BE2C (cell line): ENCODE measurements around the gene ACMSD.
A peak's percentile ranks its signal among the peaks of the same experiment; 100 is the strongest.
"Not testable (repeated sequence)": the region's sequence is repeated elsewhere in the genome, so short reads cannot be mapped to it uniquely, and the experiment has no call there.

Experiments used
- DNase-seq: peaks from one replicate; pipeline ENCODE4 v3.0.0-alpha.2; 2020
- H3K27me3 ChIP-seq: fragments of 250-450 bp; sonication (Bioruptor Pico); 2 replicates; pipeline ENCODE4 v1.5.1; 2020; ENCODE audit warnings: mild to moderate bottlenecking
- H3K36me3 ChIP-seq: fragments of 250-450 bp; sonication (Bioruptor Pico); 2 replicates; pipeline ENCODE4 v1.5.1; 2020; ENCODE audit warnings: mild to moderate bottlenecking
- H3K4me1 ChIP-seq: fragments of 250-450 bp; sonication (Bioruptor Pico); 2 replicates; pipeline ENCODE4 v1.5.1; 2020
- H3K4me3 ChIP-seq: 2 replicates; pipeline ENCODE4 v1.5.1; 2011; ENCODE audit warnings: low read depth, low read length
- H3K9me3 ChIP-seq: fragments of 250-450 bp; sonication (Bioruptor Pico); 2 replicates; pipeline ENCODE4 v1.5.1; 2020
- TF ChIP-seq, protein P1 (sequence below): IDR thresholded peaks from 2 replicates; pipeline ENCODE4 v1.5.1; 2012; ENCODE audit warnings: mild to moderate bottlenecking, low read depth, low read length

The ACMSD gene

DNA sequence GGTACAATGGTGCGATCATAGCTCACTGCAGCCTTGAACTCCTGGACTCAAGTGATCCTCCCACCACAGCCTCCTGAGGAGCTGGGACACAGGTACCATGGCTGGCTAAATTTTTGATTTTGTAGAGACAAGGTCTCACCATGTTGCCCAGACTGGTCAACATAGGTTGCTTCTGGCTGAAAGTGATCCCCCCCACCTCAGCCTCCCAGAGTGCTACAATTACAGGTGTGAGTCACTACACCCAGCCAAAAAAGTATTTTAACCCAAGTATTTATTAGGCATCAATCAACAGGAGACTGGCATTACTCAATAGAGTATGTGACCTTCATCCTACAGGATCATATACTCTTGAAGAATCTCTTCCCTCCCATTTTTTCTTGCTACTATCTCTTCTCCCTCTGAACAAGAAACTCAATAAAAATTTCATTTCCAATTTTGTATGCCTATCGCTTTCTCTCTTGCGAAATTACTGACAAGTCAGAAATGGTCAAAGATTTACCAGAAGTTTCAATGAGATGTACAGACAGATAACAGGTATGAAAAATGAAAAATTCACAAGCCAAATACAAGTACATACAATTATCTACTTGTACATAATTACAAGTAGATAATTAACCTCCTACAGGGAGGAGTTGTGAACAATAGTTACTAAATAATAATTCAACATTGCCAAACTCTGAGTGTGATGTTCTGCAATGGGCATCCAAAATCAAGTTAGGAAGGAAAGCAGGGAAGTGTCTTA is 45.3 kb downstream of the ACMSD start:
- DNase-seq = no peak
- no peaks in the 10 kb centered on the region for H3K4me1 ChIP-seq
- TF ChIP-seq, protein P1, sequence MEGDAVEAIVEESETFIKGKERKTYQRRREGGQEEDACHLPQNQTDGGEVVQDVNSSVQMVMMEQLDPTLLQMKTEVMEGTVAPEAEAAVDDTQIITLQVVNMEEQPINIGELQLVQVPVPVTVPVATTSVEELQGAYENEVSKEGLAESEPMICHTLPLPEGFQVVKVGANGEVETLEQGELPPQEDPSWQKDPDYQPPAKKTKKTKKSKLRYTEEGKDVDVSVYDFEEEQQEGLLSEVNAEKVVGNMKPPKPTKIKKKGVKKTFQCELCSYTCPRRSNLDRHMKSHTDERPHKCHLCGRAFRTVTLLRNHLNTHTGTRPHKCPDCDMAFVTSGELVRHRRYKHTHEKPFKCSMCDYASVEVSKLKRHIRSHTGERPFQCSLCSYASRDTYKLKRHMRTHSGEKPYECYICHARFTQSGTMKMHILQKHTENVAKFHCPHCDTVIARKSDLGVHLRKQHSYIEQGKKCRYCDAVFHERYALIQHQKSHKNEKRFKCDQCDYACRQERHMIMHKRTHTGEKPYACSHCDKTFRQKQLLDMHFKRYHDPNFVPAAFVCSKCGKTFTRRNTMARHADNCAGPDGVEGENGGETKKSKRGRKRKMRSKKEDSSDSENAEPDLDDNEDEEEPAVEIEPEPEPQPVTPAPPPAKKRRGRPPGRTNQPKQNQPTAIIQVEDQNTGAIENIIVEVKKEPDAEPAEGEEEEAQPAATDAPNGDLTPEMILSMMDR = no peak

DNA sequence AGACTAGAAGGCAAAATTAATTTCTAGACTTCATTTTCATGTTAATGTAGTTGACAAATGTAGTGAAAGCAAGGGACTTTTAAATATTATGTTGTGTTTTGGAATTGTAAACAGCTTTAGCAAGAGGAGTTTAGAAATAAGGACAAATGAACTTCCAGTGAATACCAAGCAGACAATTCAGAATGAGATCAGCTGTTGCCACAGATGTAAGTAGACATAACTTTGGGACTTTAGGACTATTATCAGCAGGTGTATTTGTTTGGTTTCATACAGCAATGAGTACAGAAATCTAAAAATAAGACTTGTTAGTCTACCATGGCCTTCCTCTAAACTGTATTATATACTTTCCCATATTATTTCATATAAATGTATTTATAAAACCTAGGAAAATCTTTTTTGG is 46.0 kb downstream of the ACMSD start:
- Histone ChIP-seq H3K36me3 (no peaks in the 10 kb centered on the region), H3K4me3 (no peak overlapping the region), H3K9me3 (no peaks in the 10 kb centered on the region), H3K4me1 (no peaks in the 10 kb centered on the region), H3K27me3 (no peaks in the 10 kb centered on the region)
- TF ChIP-seq, protein P1 = no peak
- DNase-seq = no peak

More for the DNA sequence above, 45.3 kb downstream of the ACMSD start:
- no peaks in the 10 kb centered on the region for H3K9me3 ChIP-seq
- no peak overlapping the region for H3K4me3 ChIP-seq
- no peaks in the 10 kb centered on the region for H3K36me3 ChIP-seq
- no peaks in the 10 kb centered on the region for H3K27me3 ChIP-seq

DNA sequence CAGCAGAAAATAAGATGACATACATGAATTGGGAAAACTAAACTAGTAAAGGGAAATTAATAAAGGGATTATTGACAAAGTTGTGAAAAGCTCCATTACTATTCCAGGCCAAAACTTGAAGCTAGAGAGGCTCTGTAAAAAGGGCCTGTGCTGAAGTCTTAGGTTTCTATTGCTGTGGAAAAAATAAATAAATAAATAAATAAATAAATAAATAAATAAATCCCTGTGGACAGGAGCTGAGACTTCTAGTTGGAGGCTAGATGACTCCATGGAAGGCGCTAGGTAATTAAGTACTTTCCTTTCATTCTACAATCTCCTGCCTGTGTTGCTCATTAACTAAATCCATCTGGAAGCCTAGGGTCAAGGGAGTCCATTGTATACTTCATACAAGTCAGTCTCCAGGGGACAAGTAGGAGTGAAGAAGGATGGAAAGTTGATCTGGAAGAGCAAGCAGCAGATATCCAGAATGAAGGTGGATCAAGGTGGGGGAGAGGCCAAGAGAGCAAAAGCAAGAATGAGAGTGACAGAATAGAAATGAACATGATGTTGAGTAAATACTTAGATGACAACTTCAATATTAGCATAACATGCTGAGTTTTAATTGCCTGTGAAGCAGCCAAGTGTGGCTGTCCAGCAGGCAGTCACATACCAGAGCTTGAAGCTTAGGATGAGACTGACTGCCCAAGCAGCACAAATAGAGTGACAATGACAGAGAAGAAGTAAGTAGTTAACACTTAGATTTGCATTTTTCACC is 54.0 kb downstream of the ACMSD start:
- no peak overlapping the region for H3K4me3 ChIP-seq
- H3K4me1 ChIP-seq = no peaks in the 10 kb centered on the region
- H3K9me3 ChIP-seq = no peaks in the 10 kb centered on the region
- H3K36me3 ChIP-seq = no peaks in the 10 kb centered on the region
- TF ChIP-seq, protein P1 = no peak
- no peak for DNase-seq
- H3K27me3 ChIP-seq = no peaks in the 10 kb centered on the region

DNA sequence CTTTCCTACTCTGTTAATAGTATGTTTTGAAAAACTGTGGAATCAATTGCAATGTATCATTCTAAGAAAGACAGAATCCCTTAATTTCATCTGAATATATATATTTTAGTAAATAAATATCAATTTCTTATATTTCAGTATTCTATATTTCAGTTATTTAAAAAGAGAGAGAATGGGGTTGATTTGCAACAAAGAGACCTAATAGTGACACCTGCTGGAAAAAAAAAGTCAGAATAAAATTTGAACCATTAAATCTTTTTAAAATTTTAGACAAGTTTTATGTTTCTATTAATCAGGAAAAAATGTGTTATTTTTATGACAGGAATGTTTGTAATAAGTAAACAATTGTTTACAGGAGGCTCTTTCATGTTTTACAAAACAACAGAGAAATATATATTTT is 59.5 kb downstream of the ACMSD start:
- Histone ChIP-seq H3K27me3 (no peaks in the 10 kb centered on the region), H3K36me3 (no peaks in the 10 kb centered on the region), H3K9me3 (no peaks in the 10 kb centered on the region), H3K4me3 (no peak overlapping the region), H3K4me1 (no peaks in the 10 kb centered on the region)
- no peak for DNase-seq
- TF ChIP-seq, protein P1 = peak; percentile 15; the same call in 1 of the 2 replicates

DNA sequence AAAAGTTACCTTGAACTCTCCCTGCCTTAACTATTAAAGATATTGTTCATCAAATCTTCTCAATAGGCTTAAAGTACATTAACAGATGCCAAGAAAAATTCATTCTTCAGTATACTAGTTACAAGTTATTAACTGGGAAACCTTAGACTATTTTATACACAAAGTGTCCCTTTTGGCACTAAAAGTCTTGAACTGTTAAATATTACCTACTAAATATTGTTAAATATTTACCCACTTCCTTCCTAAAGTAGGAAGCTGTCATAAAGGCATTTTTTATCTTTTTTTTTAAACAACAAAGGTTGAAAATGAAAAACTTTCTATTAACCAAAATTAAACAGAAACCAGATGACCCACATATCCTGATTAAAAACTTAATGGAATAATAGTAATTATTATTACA is 60.8 kb downstream of the ACMSD start:
- no peak for DNase-seq
- Histone ChIP-seq H3K36me3 (no peaks in the 10 kb centered on the region), H3K4me1 (no peaks in the 10 kb centered on the region), H3K4me3 (no peak overlapping the region), H3K27me3 (no peaks in the 10 kb centered on the region), H3K9me3 (no peaks in the 10 kb centered on the region)
- TF ChIP-seq, protein P1 = no peak

DNA sequence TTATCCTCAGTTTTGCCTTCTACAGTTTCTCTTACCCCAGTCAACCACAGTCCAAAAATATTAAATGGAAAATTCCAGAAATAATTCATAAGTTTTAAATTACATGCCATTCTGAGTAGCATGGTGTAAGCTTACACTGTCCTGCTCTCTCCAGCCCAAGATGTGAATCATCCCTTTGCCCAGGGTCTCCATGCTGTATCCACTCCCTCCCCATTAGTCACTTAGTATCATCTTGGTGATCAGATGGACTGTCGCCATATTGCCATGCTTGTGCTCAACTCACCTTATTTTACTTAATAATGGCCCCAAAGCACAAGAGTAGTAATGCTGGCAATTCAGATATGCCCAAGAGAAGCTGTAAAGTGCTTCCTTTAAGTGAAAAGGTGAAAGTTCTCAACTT is 61.7 kb downstream of the ACMSD start:
- TF ChIP-seq, protein P1 = no peak
- DNase-seq = no peak
- Histone ChIP-seq H3K4me3 (no peak overlapping the region), H3K36me3 (no peaks in the 10 kb centered on the region), H3K9me3 (no peaks in the 10 kb centered on the region), H3K4me1 (no peaks in the 10 kb centered on the region), H3K27me3 (no peaks in the 10 kb centered on the region)

DNA sequence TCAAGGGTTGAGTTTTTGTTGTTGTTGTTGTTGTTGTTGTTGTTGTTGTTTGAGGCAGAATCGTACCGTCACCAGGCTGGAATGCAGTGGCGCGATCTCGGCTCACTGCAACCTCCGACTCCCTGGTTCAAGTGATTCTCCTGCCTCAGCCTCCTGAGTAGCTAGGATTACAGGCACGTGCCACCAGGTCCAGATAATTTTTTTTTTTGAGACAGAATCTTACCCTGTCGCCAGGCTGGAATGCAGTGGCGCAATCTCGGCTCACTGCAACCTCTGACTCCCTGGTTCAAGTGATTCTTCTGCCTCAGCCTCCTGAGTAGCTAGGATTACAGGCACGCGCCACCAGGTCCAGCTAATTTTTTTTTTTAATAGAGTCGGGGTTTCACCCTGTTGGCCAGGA is 65.3 kb downstream of the ACMSD start:
- not testable (repeated sequence) for DNase-seq, H3K4me3 ChIP-seq, H3K4me1 ChIP-seq, H3K9me3 ChIP-seq, H3K27me3 ChIP-seq, H3K36me3 ChIP-seq
